ENCODE data around the gene ADGRB3.

Gene ADGRB3

GRCh38 chr6:68693271-68693670 lies 58.2 kb downstream of the ADGRB3 start:
- no peaks in the 10 kb centered on the region for H3K79me2 ChIP-seq (ENCODE audit: control insufficient read depth, insufficient read depth, low read length)
- H2BK120ac ChIP-seq (ENCODE audit: low read depth, low read length) = no peak overlapping the region
- no peak overlapping the region for H3K56ac ChIP-seq (ENCODE audit: low read length)
- no peak overlapping the region for H3K4me3 ChIP-seq (ENCODE audit: low read length)
- no peaks in the 10 kb centered on the region for H3K36me3 ChIP-seq (ENCODE audit: control insufficient read depth, insufficient read depth, low read length)
- no CpG with 5 or more reads among the region's 1 CpG for WGBS (ENCODE audit: extremely low coverage, insufficient coverage, low lambda C conversion rate)
- H2AK5ac ChIP-seq (ENCODE audit: low read length) = no peak overlapping the region
- H3K4ac ChIP-seq (ENCODE audit: low read depth, low read length) = no peak overlapping the region
- no peak overlapping the region for H4K5ac ChIP-seq (ENCODE audit: low read length)
- no peak overlapping the region for H3K23ac ChIP-seq (ENCODE audit: low read length)
- no peak overlapping the region for H4K8ac ChIP-seq (ENCODE audit: low read depth, low read length)
- no peaks in the 10 kb centered on the region for H3K27me3 ChIP-seq (ENCODE audit: insufficient read depth, low read length, poor library complexity)
- H2BK15ac ChIP-seq (replicated peaks; ENCODE audit: low read depth) = no peak overlapping the region
- no peak overlapping the region for H2BK5ac ChIP-seq (ENCODE audit: low read length)
- no peaks in the 10 kb centered on the region for H3K4me1 ChIP-seq (ENCODE audit: control insufficient read depth, low read depth, low read length)
- no peak overlapping the region for H3K18ac ChIP-seq (ENCODE audit: low read length)
- H3K9ac ChIP-seq (ENCODE audit: low read length) = no peak overlapping the region
- no peak for DNase-seq
- no peaks in the 10 kb centered on the region for H3K79me1 ChIP-seq (ENCODE audit: low read length)
- no peak overlapping the region for H3K27ac ChIP-seq (ENCODE audit: low read depth, low read length)
- no peak overlapping the region for H3K4me2 ChIP-seq (ENCODE audit: low read length)

- Histone ChIP-seq H3K9ac (ENCODE audit: low read length) (no peak overlapping the region), H3K4me2 (ENCODE audit: low read length) (no peak overlapping the region), H3K27ac (ENCODE audit: low read depth, low read length) (no peak overlapping the region), H3K18ac (ENCODE audit: low read length) (no peak overlapping the region), H3K36me3 (ENCODE audit: control insufficient read depth, insufficient read depth, low read length) (no peaks in the 10 kb centered on the region), H3K56ac (ENCODE audit: low read length) (no peak overlapping the region), H2BK5ac (ENCODE audit: low read length) (no peak overlapping the region), H3K79me2 (ENCODE audit: control insufficient read depth, insufficient read depth, low read length) (no peaks in the 10 kb centered on the region), H2BK120ac (ENCODE audit: low read depth, low read length) (no peak overlapping the region), H4K5ac (ENCODE audit: low read length) (no peak overlapping the region), H3K27me3 (ENCODE audit: insufficient read depth, low read length, poor library complexity) (no peaks in the 10 kb centered on the region), H2AK5ac (ENCODE audit: low read length) (no peak overlapping the region), H3K23ac (ENCODE audit: low read length) (no peak overlapping the region), H2BK15ac (replicated peaks; ENCODE audit: low read depth) (no peak overlapping the region), H3K79me1 (ENCODE audit: low read length) (no peaks in the 10 kb centered on the region), H3K4me1 (ENCODE audit: control insufficient read depth, low read depth, low read length) (no peaks in the 10 kb centered on the region), H3K4me3 (ENCODE audit: low read length) (no peak overlapping the region), H4K8ac (ENCODE audit: low read depth, low read length) (no peak overlapping the region), H3K4ac (ENCODE audit: low read depth, low read length) (no peak overlapping the region)
- no CpG with 5 or more reads among the region's 4 CpGs for WGBS (ENCODE audit: extremely low coverage, insufficient coverage, low lambda C conversion rate)
- DNase-seq = no peak
Observed at GRCh38 chr6:68695403-68695802, 60.3 kb downstream of the ADGRB3 start.

GRCh38 chr6:68695838-68696237 lies 60.8 kb downstream of the ADGRB3 start:
- H2BK120ac ChIP-seq (ENCODE audit: low read depth, low read length) = no peak overlapping the region
- H3K27ac ChIP-seq (ENCODE audit: low read depth, low read length) = no peak overlapping the region
- H3K4me2 ChIP-seq (ENCODE audit: low read length) = no peak overlapping the region
- H4K8ac ChIP-seq (ENCODE audit: low read depth, low read length) = no peak overlapping the region
- no peak overlapping the region for H3K4ac ChIP-seq (ENCODE audit: low read depth, low read length)
- H3K23ac ChIP-seq (ENCODE audit: low read length) = no peak overlapping the region
- H2AK5ac ChIP-seq (ENCODE audit: low read length) = no peak overlapping the region
- no peak overlapping the region for H3K18ac ChIP-seq (ENCODE audit: low read length)
- no peaks in the 10 kb centered on the region for H3K4me1 ChIP-seq (ENCODE audit: control insufficient read depth, low read depth, low read length)
- H3K79me1 ChIP-seq (ENCODE audit: low read length) = no peaks in the 10 kb centered on the region
- no peaks in the 10 kb centered on the region for H3K27me3 ChIP-seq (ENCODE audit: insufficient read depth, low read length, poor library complexity)
- no peaks in the 10 kb centered on the region for H3K79me2 ChIP-seq (ENCODE audit: control insufficient read depth, insufficient read depth, low read length)
- H3K4me3 ChIP-seq (ENCODE audit: low read length) = no peak overlapping the region
- no peaks in the 10 kb centered on the region for H3K36me3 ChIP-seq (ENCODE audit: control insufficient read depth, insufficient read depth, low read length)
- no CpG with 5 or more reads among the region's 6 CpGs for WGBS (ENCODE audit: extremely low coverage, insufficient coverage, low lambda C conversion rate)
- H3K56ac ChIP-seq (ENCODE audit: low read length) = no peak overlapping the region
- no peak overlapping the region for H4K5ac ChIP-seq (ENCODE audit: low read length)
- no peak overlapping the region for H2BK5ac ChIP-seq (ENCODE audit: low read length)
- no peak overlapping the region for H2BK15ac ChIP-seq (replicated peaks; ENCODE audit: low read depth)
- H3K9ac ChIP-seq (ENCODE audit: low read length) = no peak overlapping the region
- DNase-seq = no peak

- Histone ChIP-seq H3K79me2 (ENCODE audit: control insufficient read depth, insufficient read depth, low read length) (no peaks in the 10 kb centered on the region), H3K18ac (ENCODE audit: low read length) (no peak overlapping the region), H3K56ac (ENCODE audit: low read length) (no peak overlapping the region), H4K5ac (ENCODE audit: low read length) (no peak overlapping the region), H2BK15ac (replicated peaks; ENCODE audit: low read depth) (no peak overlapping the region), H3K4me1 (ENCODE audit: control insufficient read depth, low read depth, low read length) (no peaks in the 10 kb centered on the region), H3K36me3 (ENCODE audit: control insufficient read depth, insufficient read depth, low read length) (no peaks in the 10 kb centered on the region), H2BK120ac (ENCODE audit: low read depth, low read length) (no peak overlapping the region), H3K79me1 (ENCODE audit: low read length) (no peaks in the 10 kb centered on the region), H2BK5ac (ENCODE audit: low read length) (no peak overlapping the region), H3K23ac (ENCODE audit: low read length) (no peak overlapping the region), H3K4ac (ENCODE audit: low read depth, low read length) (no peak overlapping the region), H3K9ac (ENCODE audit: low read length) (no peak overlapping the region), H4K8ac (ENCODE audit: low read depth, low read length) (no peak overlapping the region), H2AK5ac (ENCODE audit: low read length) (no peak overlapping the region), H3K27me3 (ENCODE audit: insufficient read depth, low read length, poor library complexity) (no peaks in the 10 kb centered on the region), H3K4me2 (ENCODE audit: low read length) (no peak overlapping the region), H3K4me3 (ENCODE audit: low read length) (no peak overlapping the region), H3K27ac (ENCODE audit: low read depth, low read length) (no peak overlapping the region)
- WGBS (ENCODE audit: extremely low coverage, insufficient coverage, low lambda C conversion rate) = no CpG with 5 or more reads among the region's 1 CpG
- DNase-seq = no peak
Observed at GRCh38 chr6:68697394-68697793, 62.3 kb downstream of the ADGRB3 start.

- Histone ChIP-seq H2AK5ac (ENCODE audit: low read length) (no peak overlapping the region), H3K18ac (ENCODE audit: low read length) (no peak overlapping the region), H3K4me2 (ENCODE audit: low read length) (no peak overlapping the region), H3K27me3 (ENCODE audit: insufficient read depth, low read length, poor library complexity) (no peaks in the 10 kb centered on the region), H3K56ac (ENCODE audit: low read length) (no peak overlapping the region), H4K5ac (ENCODE audit: low read length) (no peak overlapping the region), H3K9ac (ENCODE audit: low read length) (no peak overlapping the region), H2BK5ac (ENCODE audit: low read length) (no peak overlapping the region), H4K8ac (ENCODE audit: low read depth, low read length) (no peak overlapping the region), H3K27ac (ENCODE audit: low read depth, low read length) (no peak overlapping the region), H3K36me3 (ENCODE audit: control insufficient read depth, insufficient read depth, low read length) (no peaks in the 10 kb centered on the region), H3K79me2 (ENCODE audit: control insufficient read depth, insufficient read depth, low read length) (no peaks in the 10 kb centered on the region), H3K23ac (ENCODE audit: low read length) (no peak overlapping the region), H3K4me1 (ENCODE audit: control insufficient read depth, low read depth, low read length) (no peaks in the 10 kb centered on the region), H3K4ac (ENCODE audit: low read depth, low read length) (no peak overlapping the region), H2BK15ac (replicated peaks; ENCODE audit: low read depth) (no peak overlapping the region), H3K4me3 (ENCODE audit: low read length) (no peak overlapping the region), H2BK120ac (ENCODE audit: low read depth, low read length) (no peak overlapping the region), H3K79me1 (ENCODE audit: low read length) (no peaks in the 10 kb centered on the region)
- no peak for DNase-seq
- no CpG with 5 or more reads among the region's 4 CpGs for WGBS (ENCODE audit: extremely low coverage, insufficient coverage, low lambda C conversion rate)
Observed at GRCh38 chr6:68701159-68701558, 66.1 kb downstream of the ADGRB3 start.

- Histone ChIP-seq H3K4ac (ENCODE audit: low read depth, low read length) (no peak overlapping the region), H4K5ac (ENCODE audit: low read length) (no peak overlapping the region), H3K27me3 (ENCODE audit: insufficient read depth, low read length, poor library complexity) (no peaks in the 10 kb centered on the region), H3K4me2 (ENCODE audit: low read length) (no peak overlapping the region), H2BK5ac (ENCODE audit: low read length) (no peak overlapping the region), H3K79me1 (ENCODE audit: low read length) (no peaks in the 10 kb centered on the region), H3K36me3 (ENCODE audit: control insufficient read depth, insufficient read depth, low read length) (no peaks in the 10 kb centered on the region), H3K18ac (ENCODE audit: low read length) (no peak overlapping the region), H2BK15ac (replicated peaks; ENCODE audit: low read depth) (no peak overlapping the region), H3K23ac (ENCODE audit: low read length) (no peak overlapping the region), H3K56ac (ENCODE audit: low read length) (no peak overlapping the region), H3K4me1 (ENCODE audit: control insufficient read depth, low read depth, low read length) (no peaks in the 10 kb centered on the region), H3K27ac (ENCODE audit: low read depth, low read length) (no peak overlapping the region), H3K9ac (ENCODE audit: low read length) (no peak overlapping the region), H2BK120ac (ENCODE audit: low read depth, low read length) (no peak overlapping the region), H2AK5ac (ENCODE audit: low read length) (no peak overlapping the region), H3K79me2 (ENCODE audit: control insufficient read depth, insufficient read depth, low read length) (no peaks in the 10 kb centered on the region), H3K4me3 (ENCODE audit: low read length) (no peak overlapping the region), H4K8ac (ENCODE audit: low read depth, low read length) (no peak overlapping the region)
- no peak for DNase-seq
Observed at GRCh38 chr6:68704485-68704884, 69.4 kb downstream of the ADGRB3 start.
